ENCODE data around the gene ENOX2. TPM values are rescaled to one million over a fixed set of nuclear protein-coding genes. Genes with fewer than 3 reads are reported as not detected.
A peak's percentile ranks its signal among the peaks of the same experiment; 100 is the strongest.

The ENOX2 gene
- total and polyA plus RNA-seq, 12 donors: 3.4 to 31.7 (median 18.9) TPM

- no peak overlapping the region for H3K27ac ChIP-seq
- H3K27me3 ChIP-seq: no peaks in the 10 kb centered on the region
- intact Hi-C loops (cut with DNase I): no loop called here
- TF ChIP-seq CTCF (IDR thresholded peaks at IDR 0.05) (no peak), POLR2A (IDR thresholded peaks at IDR 0.05) (no peak)
- DNase-seq: no peak
- H3K36me3 ChIP-seq (replicated peaks in 1 of 2): no peaks in the 10 kb centered on the region
- H3K4me1 ChIP-seq (replicated peaks in 1 of 2): no peaks in the 10 kb centered on the region
- H3K9me3 ChIP-seq (replicated peaks in 1 of 3): no peaks in the 10 kb centered on the region
- no peak overlapping the region for H3K4me3 ChIP-seq
- WGBS, 4 donors: 82 to 91% (median 85%) methylated on average over 5 of the region's 5 CpGs
These were observed 214.6 kb downstream of the ENOX2 start for GRCh38 chrX:130688360-130688759.

GRCh38 chrX:130682990-130683389, 220.0 kb downstream of the ENOX2 start:
- H3K4me3 ChIP-seq: no peak overlapping the region
- DNase-seq: no peak
- TF ChIP-seq POLR2A (IDR thresholded peaks at IDR 0.05) (no peak), CTCF (IDR thresholded peaks at IDR 0.05) (no peak)
- intact Hi-C loops (cut with DNase I): no loop called here
- H3K36me3 ChIP-seq (replicated peaks in 1 of 2): no peaks in the 10 kb centered on the region
- H3K9me3 ChIP-seq (replicated peaks in 1 of 3): no peaks in the 10 kb centered on the region
- no peak overlapping the region for H3K27ac ChIP-seq
- H3K27me3 ChIP-seq: no peaks in the 10 kb centered on the region
- peaks cover 0 to 4% of the 10 kb centered on the region in 2 donors for H3K4me1 ChIP-seq (replicated peaks in 1 of 2)
- 59 to 82% (median 68%) methylated on average over 2 of the region's 2 CpGs for WGBS, 4 donors

- Histone ChIP-seq H3K36me3 (replicated peaks in 1 of 2) (no peaks in the 10 kb centered on the region), H3K4me1 (replicated peaks in 1 of 2) (peaks cover 0 to 4% of the 10 kb centered on the region in 2 donors), H3K27me3 (no peaks in the 10 kb centered on the region), H3K27ac (peak overlapping the region in 3 of 5 donors; percentile 29 to 36 (median 35)), H3K4me3 (no peak overlapping the region), H3K9me3 (replicated peaks in 1 of 3) (no peaks in the 10 kb centered on the region)
- DNase-seq: peak; percentile 44 to 74 (median 65)
- TF ChIP-seq POLR2A (IDR thresholded peaks at IDR 0.05) (no peak), CTCF (IDR thresholded peaks at IDR 0.05) (no peak)
- 38 to 47% (median 45%) methylated on average over 2 of the region's 2 CpGs for WGBS, 4 donors
- intact Hi-C loops (cut with DNase I): no loop called here
These were observed 222.6 kb downstream of the ENOX2 start for GRCh38 chrX:130680164-130681035.

GRCh38 chrX:130676861-130677260, 226.1 kb downstream of the ENOX2 start:
- Histone ChIP-seq H3K36me3 (replicated peaks in 1 of 2) (no peaks in the 10 kb centered on the region), H3K9me3 (replicated peaks in 1 of 3) (no peaks in the 10 kb centered on the region), H3K4me3 (no peak overlapping the region), H3K27me3 (no peaks in the 10 kb centered on the region), H3K27ac (no peak overlapping the region), H3K4me1 (replicated peaks in 1 of 2) (peaks cover 0 to 4% of the 10 kb centered on the region in 2 donors)
- no peak for TF ChIP-seq POLR2A (IDR thresholded peaks at IDR 0.05)
- TF ChIP-seq CTCF (IDR thresholded peaks at IDR 0.05): no peak
- 77 to 95% (median 86%) methylated on average over 2 of the region's 2 CpGs for WGBS, 4 donors
- intact Hi-C loops (cut with DNase I): no loop called here
- no peak for DNase-seq

Data from adrenal gland (tissue), 12 donors.